GM11168 (cell line): ENCODE data around the gene SLC6A20.

Experiments
- in situ Hi-C: fragments of 300-500 bp; cut with MboI; formaldehyde crosslinking; loops from one replicate; pipeline ENCODE4 v1.12.0; 2022; ENCODE audit warnings: low sequenced_read_pairs; ENCODE audit not compliant: unreplicated experiment

Gene SLC6A20

DNA sequence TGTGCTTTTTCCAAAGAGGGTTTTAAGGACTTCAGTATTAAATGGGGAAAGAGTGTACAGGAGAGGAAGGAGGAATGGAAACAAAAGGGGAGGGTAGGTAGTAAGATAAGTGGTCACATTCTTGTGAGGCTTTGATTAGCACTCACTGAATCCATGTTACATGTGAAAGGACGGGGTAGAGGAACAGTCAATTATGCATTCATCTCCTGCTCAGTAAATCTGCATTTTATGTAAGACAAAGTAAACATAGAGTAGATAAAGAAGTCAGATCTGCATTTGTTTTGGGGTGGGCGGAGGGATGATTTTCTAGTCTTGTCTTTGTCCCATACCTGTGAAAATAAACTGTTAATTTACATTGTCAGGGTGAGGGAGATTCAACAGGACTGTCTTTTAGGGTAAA, 56.3 kb downstream of the SLC6A20 start:
- in situ Hi-C loops: no loop called here

GRCh38 chr3:45737234-45737633, 59.1 kb downstream of the SLC6A20 start:
- in situ Hi-C loops: no loop called here

- in situ Hi-C loops: no loop called here
These were observed 59.6 kb downstream of the SLC6A20 start for GRCh38 chr3:45736707-45737106.

- in situ Hi-C loops: no loop called here
These were observed 65.8 kb downstream of the SLC6A20 start for GRCh38 chr3:45730409-45731154.

GRCh38 chr3:45729614-45730013, 66.7 kb downstream of the SLC6A20 start:
- in situ Hi-C loops: no loop called here

- in situ Hi-C loops: no loop called here
These were observed 71.4 kb downstream of the SLC6A20 start for GRCh38 chr3:45724911-45725310.

GRCh38 chr3:45719655-45720487, 76.5 kb downstream of the SLC6A20 start:
- in situ Hi-C loops: no loop called here

GRCh38 chr3:45716790-45717336, 79.5 kb downstream of the SLC6A20 start:
- in situ Hi-C loops: no loop called here

GRCh38 chr3:45715945-45716344, 80.4 kb downstream of the SLC6A20 start:
- in situ Hi-C loops: no loop called here

GRCh38 chr3:45712434-45713110, 83.8 kb downstream of the SLC6A20 start:
- in situ Hi-C loops: no loop called here

GRCh38 chr3:45711931-45712330, 84.4 kb downstream of the SLC6A20 start:
- in situ Hi-C loops: no loop called here

- in situ Hi-C loops: no loop called here
These were observed 90.2 kb downstream of the SLC6A20 start for GRCh38 chr3:45705839-45706808.
